COLO668 (cell line): ENCODE data around the gene HPF1.
"Not testable (repeated sequence)": the region's sequence is repeated elsewhere in the genome, so short reads cannot be mapped to it uniquely, and the experiment has no call there.

Experiments
- DNase-seq: peaks from one replicate; lab custom pipeline; 2025; ENCODE audit not compliant: unreplicated experiment; lab: John Stamatoyannopoulos, UW

The HPF1 gene

DNA sequence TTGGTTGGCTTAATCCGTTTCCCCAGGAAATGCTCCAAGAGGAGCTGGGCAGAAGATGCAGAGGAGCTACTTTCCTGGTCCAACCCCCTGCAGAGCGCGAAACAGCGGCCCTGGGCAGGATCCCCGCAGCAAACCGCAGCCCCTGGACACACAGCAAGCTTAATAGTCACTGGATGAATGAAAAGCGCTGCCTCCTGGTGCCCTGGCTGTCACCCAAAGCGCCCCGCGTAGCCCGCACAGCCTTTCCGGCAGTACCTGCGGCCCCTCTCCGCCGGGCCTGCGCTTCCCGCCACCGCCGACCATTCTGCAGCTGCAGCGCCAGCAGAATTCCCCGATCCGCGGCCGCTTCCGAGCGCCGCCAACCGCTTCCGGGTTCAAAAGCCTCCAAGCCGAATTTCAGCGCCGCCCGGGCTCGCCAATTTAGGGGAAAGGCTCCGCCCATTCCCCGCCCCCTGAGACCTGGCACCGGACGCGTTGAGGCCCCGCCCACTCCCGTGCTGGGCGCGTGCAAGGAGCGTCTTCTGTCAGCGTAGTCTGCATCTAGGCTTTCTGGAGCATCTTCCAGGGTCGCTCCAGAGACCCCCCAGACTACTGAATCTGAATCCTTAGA is at the start of gene HPF1:
TSS of gene HPF1 (minus strand) at position 370 of the 610 bp plus-strand sequence. CDS start at position 303, 67 bp downstream.
- DNase-seq = peak; percentile 97

GRCh38 chr4:169806770-169807169 is 49.0 kb upstream of the HPF1 start:
- DNase-seq = not testable (repeated sequence)

GRCh38 chr4:169803413-169803812 is 45.7 kb upstream of the HPF1 start:
- no peak for DNase-seq

DNA sequence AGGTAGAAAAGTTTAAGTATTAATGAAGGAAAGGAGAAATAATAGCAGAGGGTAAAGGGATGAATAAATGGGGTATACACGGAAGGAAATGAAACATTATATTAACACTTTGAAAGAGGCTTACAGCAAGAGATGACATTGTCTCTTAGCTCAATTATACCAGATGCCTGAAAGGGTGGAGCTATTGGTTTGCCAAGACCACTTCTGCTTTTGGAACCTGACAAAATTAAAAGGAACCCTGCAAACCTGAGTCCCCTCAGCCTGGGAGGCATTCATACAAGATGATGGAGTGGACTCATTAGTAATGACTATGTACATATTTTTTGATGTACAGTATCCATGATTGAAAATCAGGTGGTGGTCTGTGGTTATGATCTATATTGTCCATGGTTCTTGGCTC is 45.1 kb upstream of the HPF1 start:
- no peak for DNase-seq

- DNase-seq = no peak
These were observed 42.8 kb upstream of the HPF1 start for GRCh38 chr4:169800541-169800940.

- DNase-seq = no peak
These were observed 41.5 kb upstream of the HPF1 start for GRCh38 chr4:169799260-169799659.

- no peak for DNase-seq
These were observed 37.8 kb upstream of the HPF1 start for GRCh38 chr4:169795585-169795984.

- peak; percentile 37 for DNase-seq
These were observed 33.9 kb upstream of the HPF1 start for GRCh38 chr4:169791527-169792156.

DNA sequence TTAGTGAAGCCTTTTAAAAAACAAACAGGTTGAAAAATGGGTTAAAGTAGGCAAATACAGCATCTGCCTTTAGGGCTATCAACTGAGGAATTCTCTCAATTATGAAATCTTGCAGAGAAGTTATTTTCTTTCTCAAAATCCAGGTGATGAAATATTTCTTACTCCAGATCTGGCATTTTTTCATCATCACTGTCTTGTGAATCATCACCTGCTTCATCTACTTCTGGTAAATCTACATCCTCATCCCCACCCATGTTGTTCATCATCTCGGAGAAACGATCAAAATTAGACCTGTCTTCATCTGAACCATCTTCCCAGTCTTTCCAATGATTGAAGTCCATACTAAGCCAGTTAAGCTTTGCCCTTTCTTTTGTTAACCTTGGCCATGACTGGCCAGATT is 33.3 kb upstream of the HPF1 start:
- no peak for DNase-seq

DNA sequence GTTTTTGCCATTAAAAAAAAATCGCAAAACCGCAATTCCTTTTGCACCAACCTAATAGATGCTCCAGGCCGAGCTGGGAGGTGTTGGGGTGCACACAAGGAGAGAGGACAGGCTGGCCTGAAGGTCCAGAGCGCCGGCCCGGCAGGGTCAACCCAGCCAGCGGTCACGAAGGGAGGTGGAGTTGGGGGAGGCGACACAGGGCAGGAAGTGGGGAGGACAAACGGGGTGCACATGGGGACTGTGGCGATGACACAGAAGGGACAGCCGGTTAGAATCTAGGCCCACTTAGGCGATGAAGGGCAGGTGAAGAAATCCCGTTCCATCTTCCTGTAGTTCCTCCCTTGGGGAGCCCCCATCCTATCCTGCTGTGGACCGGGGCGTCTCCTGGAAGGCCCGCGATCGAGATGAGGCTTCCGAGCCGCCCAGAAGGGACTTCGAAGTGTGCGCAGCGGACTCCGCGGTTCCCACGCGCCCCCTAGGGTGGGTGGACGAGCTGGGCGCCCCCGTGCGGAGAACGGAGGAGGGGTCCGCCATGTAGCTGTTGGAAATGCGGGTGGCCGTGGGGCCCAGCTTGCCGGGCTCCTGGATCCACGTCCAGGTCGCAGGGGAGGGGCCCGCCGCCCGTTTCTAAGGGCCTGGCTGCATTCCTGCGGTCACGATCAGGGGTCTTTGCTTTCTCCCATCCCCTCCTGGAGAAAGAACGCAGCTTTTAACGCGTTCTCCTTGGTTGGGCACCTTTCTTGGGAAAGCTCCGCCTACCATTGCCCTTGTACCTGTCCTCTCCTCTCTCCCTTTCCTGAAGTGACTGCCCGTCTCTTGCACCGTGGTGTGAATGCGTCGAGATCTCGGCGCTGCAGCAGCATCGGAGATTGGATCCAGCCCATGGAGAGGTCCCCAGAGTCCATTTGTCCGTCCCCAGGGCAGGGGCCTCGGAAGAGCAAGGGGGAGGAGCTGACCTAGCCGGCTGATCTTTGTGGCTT is 17.0 kb upstream of the HPF1 start:
- DNase-seq = no peak

GRCh38 chr4:169773889-169774288 is 16.1 kb upstream of the HPF1 start:
- DNase-seq = no peak

GRCh38 chr4:169771556-169772080 is 13.9 kb upstream of the HPF1 start:
- not testable (repeated sequence) for DNase-seq

DNA sequence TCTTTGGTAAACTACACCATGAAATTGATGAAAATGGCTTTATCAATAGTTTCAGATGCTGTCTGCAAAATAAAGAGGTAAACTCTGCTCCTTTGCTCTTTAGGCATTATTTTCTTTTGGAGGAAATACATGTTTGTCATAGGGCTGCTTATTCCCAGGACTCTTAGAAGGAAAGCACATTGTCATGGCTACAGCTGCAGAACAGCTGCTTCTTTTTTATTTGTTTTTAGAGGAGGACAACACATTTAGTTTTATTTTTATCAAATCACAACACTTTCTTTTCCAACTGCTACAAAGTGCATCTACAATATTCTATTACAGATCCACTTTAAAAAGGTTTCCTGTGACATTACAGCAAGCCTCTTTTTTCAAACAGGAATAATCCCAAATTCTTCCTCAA is 12.7 kb upstream of the HPF1 start:
- no peak for DNase-seq

DNA sequence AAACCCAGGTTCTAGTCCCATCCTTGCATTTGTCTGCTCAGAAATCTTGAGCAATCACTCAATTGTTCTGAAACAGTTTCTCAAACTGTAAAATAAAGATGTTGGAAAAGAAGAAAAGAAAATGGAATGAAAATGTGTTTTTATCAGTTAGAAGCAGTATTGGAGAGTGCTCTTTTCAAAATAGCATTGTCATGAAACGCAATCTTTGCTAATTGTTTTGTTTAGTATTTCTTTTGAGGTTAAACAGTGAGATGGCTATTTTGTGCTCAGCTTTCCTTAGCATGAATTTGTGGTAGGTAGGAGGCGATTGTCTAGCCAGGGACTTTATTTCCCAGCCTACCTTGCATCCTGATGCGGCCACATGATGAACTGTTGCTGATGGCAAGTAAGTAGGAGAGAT is 10.6 kb upstream of the HPF1 start:
- DNase-seq = no peak

DNA sequence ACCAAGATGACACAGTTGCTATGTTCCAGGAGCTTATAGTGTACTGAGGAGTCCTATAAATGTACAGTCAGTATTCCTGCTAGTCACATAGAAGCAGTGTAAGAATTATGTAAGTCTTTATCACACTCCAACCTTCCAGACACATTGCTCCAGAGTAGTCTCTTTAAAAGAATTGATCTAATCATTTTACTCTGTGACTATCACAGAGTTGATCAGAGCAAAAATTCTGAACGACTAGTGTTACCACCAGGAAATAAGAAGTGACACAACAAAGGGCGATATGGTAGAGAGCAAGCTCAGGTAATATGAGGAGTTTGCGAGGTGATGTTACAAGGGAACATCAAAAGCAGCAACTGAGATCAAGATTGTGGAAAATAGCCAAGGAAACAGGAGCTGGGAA is 9.0 kb upstream of the HPF1 start:
- no peak for DNase-seq

DNA sequence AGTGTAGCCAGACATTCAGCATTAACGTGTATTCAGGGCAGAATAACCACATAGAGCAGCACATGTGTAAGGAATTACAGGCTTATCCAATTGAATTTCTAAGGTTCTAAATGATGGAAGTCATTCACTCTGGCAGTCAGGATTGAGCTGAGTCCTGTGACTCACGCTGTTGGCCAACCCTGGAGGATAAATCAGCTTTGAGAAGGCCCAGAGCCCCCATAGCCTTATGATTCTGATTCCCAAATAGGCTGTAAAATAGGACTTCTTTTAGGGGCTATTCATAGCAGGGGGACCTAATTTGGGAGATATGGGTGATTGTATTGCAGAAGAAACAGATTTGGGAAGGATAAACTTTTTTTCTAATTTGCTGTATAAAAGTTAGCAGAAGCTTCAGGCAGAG is 8.1 kb upstream of the HPF1 start:
- DNase-seq = no peak

DNA sequence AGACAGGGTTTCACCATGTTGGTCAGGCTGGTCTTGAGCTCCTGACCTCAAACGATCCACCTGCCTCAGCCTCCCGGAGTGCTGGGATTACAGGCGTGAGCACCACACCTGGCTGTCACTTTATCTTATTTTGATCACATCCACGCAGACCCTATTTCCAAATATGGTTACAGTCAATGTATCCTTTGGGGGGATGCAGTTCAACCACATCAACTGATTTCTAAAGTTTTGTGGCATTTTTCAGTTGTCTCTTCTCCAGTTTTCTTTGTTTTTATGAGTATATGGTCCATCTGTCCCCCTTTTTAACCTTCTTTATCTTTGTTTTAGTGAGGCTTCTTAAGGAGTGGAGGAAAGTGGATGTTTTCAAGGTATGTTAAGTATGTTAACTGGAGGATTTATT is 4.1 kb upstream of the HPF1 start:
- no peak for DNase-seq

DNA sequence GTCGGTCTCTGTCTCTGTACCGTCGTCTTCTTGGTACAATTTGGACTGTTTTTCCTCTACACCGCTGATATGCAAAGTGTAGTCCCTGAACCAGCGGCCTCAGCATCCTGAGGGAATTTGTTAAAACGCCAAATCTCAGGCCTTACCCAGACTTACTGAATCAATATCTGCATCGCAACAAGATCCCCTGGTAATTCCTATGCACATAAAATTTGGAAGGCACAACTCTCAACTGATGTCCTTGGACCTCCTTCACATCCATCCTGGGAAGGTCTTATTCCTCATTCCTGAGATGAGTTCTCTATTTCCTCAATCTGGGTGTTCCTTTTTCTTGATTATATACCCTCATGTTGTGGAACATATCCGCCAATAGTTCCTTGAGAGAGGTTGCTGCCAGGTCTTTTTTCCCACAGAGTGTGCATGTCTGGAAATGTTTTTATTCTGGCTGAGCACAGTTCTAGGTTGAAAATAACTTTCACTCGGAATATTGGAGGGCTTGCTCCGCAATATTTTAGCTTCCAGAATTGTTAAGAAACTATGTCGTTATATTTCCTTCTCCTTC is 738 bp upstream of the HPF1 start:
- no peak for DNase-seq

DNA sequence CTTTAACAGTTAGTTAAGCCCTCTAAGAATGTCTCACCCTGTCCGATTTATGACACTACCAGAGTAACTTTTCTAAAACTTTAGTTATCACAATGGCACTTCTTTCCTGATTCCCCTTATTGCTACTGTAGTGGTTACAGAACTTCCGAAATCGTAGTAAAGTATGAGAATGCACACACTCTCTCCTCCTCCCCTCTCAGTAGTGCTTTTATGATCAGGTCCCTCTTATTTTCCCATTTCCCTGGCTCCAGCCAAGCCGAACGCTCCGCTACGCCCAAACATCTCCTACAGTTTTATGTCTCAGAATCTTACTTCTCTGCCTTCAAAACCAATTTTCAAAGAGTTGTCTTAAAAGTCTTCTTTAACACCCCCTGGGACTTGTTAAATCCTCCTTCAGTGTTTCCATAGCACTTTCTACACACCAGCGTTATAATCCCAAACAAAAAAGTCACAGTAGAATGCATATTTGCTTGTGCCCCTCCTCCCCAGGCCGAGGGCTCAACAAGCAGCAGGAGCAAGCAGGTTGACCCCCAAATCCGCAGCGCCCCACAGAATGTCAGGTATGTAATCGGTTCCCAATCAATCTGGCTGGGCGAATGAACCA is 671 bp downstream of the HPF1 start:
- no peak for DNase-seq

- no peak for DNase-seq
These were observed 12.5 kb downstream of the HPF1 start for GRCh38 chr4:169745291-169745690.

DNA sequence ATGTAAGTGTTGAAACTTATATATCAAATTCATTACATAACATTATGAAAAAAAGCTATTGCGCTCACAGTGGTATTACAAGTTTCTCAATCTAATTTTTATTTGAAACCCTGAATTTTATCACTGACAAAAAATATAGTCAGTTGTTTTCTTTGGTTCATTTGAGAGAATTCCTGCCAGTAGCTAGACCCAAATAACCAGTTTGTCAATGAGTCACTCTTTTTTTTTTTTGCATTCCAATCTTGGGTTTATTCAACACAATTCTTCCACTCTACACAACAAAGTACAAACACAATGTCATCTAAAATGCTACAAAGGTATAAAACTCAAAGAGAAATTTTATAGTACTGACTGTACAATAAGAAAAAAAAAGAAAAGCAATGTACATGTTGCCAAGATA is 13.1 kb downstream of the HPF1 start:
- DNase-seq = no peak
